CD4-positive, CD25-positive, alpha-beta regulatory T cell (primary cell): ENCODE measurements around the gene CCZ1. TPM values are rescaled to one million over a fixed set of nuclear protein-coding genes. Genes with fewer than 3 reads are reported as not detected.
"Not testable (repeated sequence)": the region's sequence is repeated elsewhere in the genome, so short reads cannot be mapped to it uniquely, and the experiment has no call there.

Experiments used
- ATAC-seq, 2 donors: fragments of 150-1000 bp; cut with Tn5 transposase; one replicate each; pipeline ENCODE4 v1.10.0; 2021; ENCODE audit warnings: low read depth in 2 of 2, moderate number of reproducible peaks in 2 of 2, moderate library complexity in 1 of 2
- DNase-seq, 3 donors: peaks; one replicate each; pipeline versions ENCODE4 v3.0.0 to v3.0.0-alpha.2; 2012 to 2022; ENCODE audit warnings: mixed read lengths in 1 of 3
- H3K27ac ChIP-seq: one replicate; pipeline ENCODE4 v1.7.0; 2013; ENCODE audit warnings: mild to moderate bottlenecking, low read length; ENCODE audit not compliant: insufficient read depth, poor library complexity, severe bottlenecking
- H3K27me3 ChIP-seq: one replicate; pipeline ENCODE4 v1.7.0; 2013; ENCODE audit warnings: low read length; ENCODE audit not compliant: control insufficient read depth, insufficient read depth
- H3K36me3 ChIP-seq: one replicate; pipeline ENCODE4 v1.7.0; 2013; ENCODE audit warnings: mild to moderate bottlenecking, low read length, moderate library complexity; ENCODE audit not compliant: control insufficient read depth, insufficient read depth
- H3K4me1 ChIP-seq: 2 replicates; pipeline ENCODE4 v1.7.0; 2013; ENCODE audit warnings: mild to moderate bottlenecking, low read length; ENCODE audit not compliant: insufficient read depth, control insufficient read depth, poor library complexity, severe bottlenecking
- H3K4me3 ChIP-seq: one replicate; pipeline ENCODE4 v1.7.0; 2013; ENCODE audit warnings: low read depth, mild to moderate bottlenecking, low read length, moderate library complexity
- H3K9me3 ChIP-seq, 2 experiments: 1 replicate in 1 of 2; 2 replicates in 1 of 2; pipeline ENCODE4 v1.7.0; 2013; ENCODE audit warnings: low read length in 2 of 2, mild to moderate bottlenecking in 1 of 2, moderate library complexity in 1 of 2; ENCODE audit not compliant: control insufficient read depth in 2 of 2
- H3K27ac Mint-ChIP-seq, 3 donors: one replicate each; pipeline ENCODE4 v1.8.0; 2020 to 2022; ENCODE audit warnings: mild to moderate bottlenecking in 3 of 3, mixed read lengths in 3 of 3, moderate library complexity in 2 of 3
- H3K27me3 Mint-ChIP-seq: one replicate; pipeline ENCODE4 v1.8.0; 2022; ENCODE audit warnings: mild to moderate bottlenecking, mixed read lengths
- H3K36me3 Mint-ChIP-seq: one replicate; pipeline ENCODE4 v1.8.0; 2020; ENCODE audit warnings: mixed read lengths
- H3K4me1 Mint-ChIP-seq, 4 donors: one replicate each; pipeline ENCODE4 v1.8.0; 2020 to 2022; ENCODE audit warnings: mixed read lengths in 4 of 4, mild to moderate bottlenecking in 1 of 4
- H3K4me3 Mint-ChIP-seq, 4 donors: one replicate each; pipeline ENCODE4 v1.8.0; 2020 to 2022; ENCODE audit warnings: mild to moderate bottlenecking in 4 of 4, mixed read lengths in 4 of 4, moderate library complexity in 3 of 4
- H3K9me3 Mint-ChIP-seq, 7 donors: one replicate each; pipeline ENCODE4 v1.8.0; 2020 to 2022; ENCODE audit warnings: mixed read lengths in 7 of 7, mild to moderate bottlenecking in 3 of 7, moderate library complexity in 2 of 7
- polyA plus RNA-seq, 4 donors: library from polyadenylated mRNA; unstranded; fragments of 300-500 nt; fragmentation: Illumina TruSeq; gene quantifications; one replicate each; pipeline ENCODE4 v1.2.3, GENCODE V29; 2021
- total RNA-seq: library from RNA; stranded (reverse); gene quantifications from one replicate; pipeline ENCODE4 v1.2.3, GENCODE V29; 2022

CCZ1 gene
- total RNA-seq (90.2 TPM), polyA plus RNA-seq (100 to 1,000 TPM in 1 of 4 donors, 10 to 100 TPM in 3; 44.8 to 105 (median 71.8) TPM)

- ATAC-seq (peak; percentile 91 to 96), DNase-seq (peak; percentile 65 to 84 (median 75))
- Mint-ChIP-seq H3K27ac (peak within 1 kb of the TSS; percentile 52 to 92 (median 78)), H3K4me3 (peak within 1 kb of the TSS; percentile 80 to 89 (median 86))
- H3K36me3 ChIP-seq, result peaks cover 14% of the 10 kb centered on the region
- not testable (repeated sequence) for H3K27me3 ChIP-seq, H3K36me3 Mint-ChIP-seq, H3K27me3 Mint-ChIP-seq, H3K4me3 ChIP-seq, H3K9me3 Mint-ChIP-seq, H3K9me3 ChIP-seq, H3K27ac ChIP-seq, H3K4me1 Mint-ChIP-seq, H3K4me1 ChIP-seq
Measured at GRCh38 chr7:5898480-5899224, at the start of gene CCZ1. Gene CCZ1 (plus strand): TSS chr7:5898733. CDS start chr7:5898800, 67 bp downstream.

GRCh38 chr7:5850944-5851343, 47.6 kb upstream of the CCZ1 start:
- Histone ChIP-seq H3K36me3 (peaks cover 25% of the 10 kb centered on the region), H3K4me3 (no peak overlapping the region), H3K4me1 (no peaks in the 10 kb centered on the region), H3K27ac (no peak overlapping the region), H3K27me3 (no peaks in the 10 kb centered on the region), H3K9me3 (no peaks in the 10 kb centered on the region)
- Mint-ChIP-seq H3K27me3 (no peaks in the 10 kb centered on the region), H3K4me3 (no peak overlapping the region), H3K36me3 (peaks cover 25% of the 10 kb centered on the region), H3K4me1 (no peaks in the 10 kb centered on the region), H3K9me3 (no peaks in the 10 kb centered on the region), H3K27ac (peak overlapping the region in 2 of 3 donors; percentile 48 to 65)
- DNase-seq (no peak), ATAC-seq (no peak)

- Histone ChIP-seq H3K9me3 (no peaks in the 10 kb centered on the region), H3K27me3 (no peaks in the 10 kb centered on the region), H3K27ac (no peak overlapping the region), H3K4me1 (no peaks in the 10 kb centered on the region), H3K4me3 (no peak overlapping the region), H3K36me3 (peaks cover 12% of the 10 kb centered on the region)
- no peak overlapping the region for H3K4me3 Mint-ChIP-seq
- H3K9me3 Mint-ChIP-seq, result no peaks in the 10 kb centered on the region
- peaks cover 23% of the 10 kb centered on the region for H3K36me3 Mint-ChIP-seq
- H3K27me3 Mint-ChIP-seq, result no peaks in the 10 kb centered on the region
- H3K4me1 Mint-ChIP-seq, result peaks cover 3 to 19% (median 7%) of the 10 kb centered on the region in 4 donors
- no peak for DNase-seq
- ATAC-seq, result no peak
- no peak overlapping the region for H3K27ac Mint-ChIP-seq
Measured at GRCh38 chr7:5854738-5855137, 43.8 kb upstream of the CCZ1 start.

- not testable (repeated sequence) for H3K4me1 ChIP-seq, H3K27ac Mint-ChIP-seq, H3K27me3 ChIP-seq, DNase-seq, H3K4me3 Mint-ChIP-seq, H3K27ac ChIP-seq, H3K9me3 ChIP-seq, H3K27me3 Mint-ChIP-seq, H3K4me3 ChIP-seq, ATAC-seq, H3K9me3 Mint-ChIP-seq, H3K36me3 ChIP-seq, H3K36me3 Mint-ChIP-seq
- peaks cover 3 to 19% (median 7%) of the 10 kb centered on the region in 4 donors for H3K4me1 Mint-ChIP-seq
Measured at GRCh38 chr7:5857041-5857575, 41.4 kb upstream of the CCZ1 start.

GRCh38 chr7:5858494-5858893, 40.0 kb upstream of the CCZ1 start:
- peak overlapping the region; percentile 55 for H3K27ac ChIP-seq
- not testable (repeated sequence) for H3K27me3 Mint-ChIP-seq, H3K9me3 ChIP-seq, H3K4me1 ChIP-seq, H3K9me3 Mint-ChIP-seq, H3K27me3 ChIP-seq, H3K4me3 ChIP-seq, H3K36me3 ChIP-seq
- DNase-seq (peak; percentile 12 to 47 (median 44)), ATAC-seq (peak; percentile 43 to 60)
- peaks cover 18% of the 10 kb centered on the region for H3K36me3 Mint-ChIP-seq
- H3K4me1 Mint-ChIP-seq, result peaks cover 6 to 19% (median 8%) of the 10 kb centered on the region in 4 donors
- H3K4me3 Mint-ChIP-seq, result peak overlapping the region in 2 of 4 donors; percentile 15 to 28
- H3K27ac Mint-ChIP-seq, result peak overlapping the region in 2 of 3 donors; percentile 46 to 49

- not testable (repeated sequence) for H3K27ac ChIP-seq
Measured at GRCh38 chr7:5861281-5861680, 37.3 kb upstream of the CCZ1 start.

GRCh38 chr7:5862753-5863366, 35.7 kb upstream of the CCZ1 start:
- DNase-seq, H3K27me3 Mint-ChIP-seq, H3K4me3 ChIP-seq, ATAC-seq, H3K4me3 Mint-ChIP-seq, H3K27ac ChIP-seq, H3K4me1 ChIP-seq, H3K4me1 Mint-ChIP-seq, H3K36me3 ChIP-seq, H3K9me3 ChIP-seq, H3K9me3 Mint-ChIP-seq, H3K27me3 ChIP-seq: not testable (repeated sequence)
- Mint-ChIP-seq H3K27ac (peak overlapping the region in 2 of 3 donors; percentile 54 to 75), H3K36me3 (peaks cover 26% of the 10 kb centered on the region)

More at GRCh38 chr7:5861281-5861680, 37.3 kb upstream of the CCZ1 start:
- H3K4me3 Mint-ChIP-seq, H3K9me3 Mint-ChIP-seq, H3K27ac Mint-ChIP-seq, H3K9me3 ChIP-seq, ATAC-seq, H3K4me1 ChIP-seq, H3K27me3 Mint-ChIP-seq, DNase-seq, H3K27me3 ChIP-seq, H3K36me3 ChIP-seq, H3K4me3 ChIP-seq: not testable (repeated sequence)
- Mint-ChIP-seq H3K36me3 (peaks cover 19% of the 10 kb centered on the region), H3K4me1 (peaks cover 4 to 19% (median 7%) of the 10 kb centered on the region in 4 donors)
